Gastroesophageal sphincter (tissue), 4 donors: ENCODE results near the gene SSH2. TPM values are rescaled to one million over a fixed set of nuclear protein-coding genes. Genes with fewer than 3 reads are reported as not detected.
A peak's percentile ranks its signal among the peaks of the same experiment; 100 is the strongest.

Experiments used
- ATAC-seq: fragments of 150-250 bp; one replicate; pipeline ENCODE4 v1.9.1; 2016; ENCODE audit warnings: mild to moderate bottlenecking, moderate library complexity
- H3K27ac ChIP-seq, 4 donors: fragments of 200-600 bp; sonication (generic) in 3 of 4; 1 replicate in 3 of 4; 2 replicates in 1 of 4; pipeline ENCODE4 v1.5.1; 2016 to 2019
- H3K27me3 ChIP-seq: fragments of 200-600 bp; sonication (generic); one replicate; pipeline ENCODE4 v1.5.1; 2019
- H3K36me3 ChIP-seq, 2 donors: fragments of 200-600 bp; sonication (generic); one replicate each; pipeline ENCODE4 v1.5.1; 2019; ENCODE audit warnings: control low read depth in 1 of 2
- H3K4me1 ChIP-seq, 3 donors: fragments of 200-600 bp; sonication (generic); 1 replicate in 2 of 3; 2 replicates in 1 of 3; pipeline ENCODE4 v1.5.1; 2016 to 2019; ENCODE audit warnings: control low read depth in 2 of 3
- H3K4me3 ChIP-seq, 2 donors: fragments of 200-600 bp; sonication (generic); one replicate each; pipeline ENCODE4 v1.5.1; 2019; ENCODE audit warnings: mild to moderate bottlenecking in 1 of 2, moderate library complexity in 1 of 2
- H3K9me3 ChIP-seq, 3 donors: fragments of 200-600 bp; sonication (generic); one replicate each; pipeline ENCODE4 v1.5.1; 2017 to 2019; ENCODE audit warnings: control low read depth in 2 of 3
- EP300 ChIP-seq: sonication (generic); formaldehyde crosslinking; IDR thresholded peaks from one replicate; pipeline ENCODE4 v1.6.1; 2017; ENCODE audit warnings: antibody characterized with exemption, mild to moderate bottlenecking
- POLR2A ChIP-seq, 2 donors: fragments of 450-650 bp; IDR thresholded peaks; one replicate each; pipeline ENCODE4 v1.6.1; 2017; ENCODE audit warnings: antibody characterized with exemption in 2 of 2, mild to moderate bottlenecking in 2 of 2, moderate library complexity in 1 of 2
- POLR2AphosphoS5 ChIP-seq: sonication (generic); formaldehyde crosslinking; IDR thresholded peaks from one replicate; pipeline ENCODE4 v1.6.1; 2017; ENCODE audit warnings: antibody characterized with exemption
- WGBS, 2 donors: methylation state at CpG; one replicate each; pipeline ENCODE4 v1.1.5; 2018; ENCODE audit warnings: low coverage in 1 of 2; 5-methylcytosine and 5-hydroxymethylcytosine counted together
- total RNA-seq, 4 donors: library from RNA; depleted of rRNA; stranded (reverse); fragments of >200 nt; gene quantifications; one replicate each; pipeline ENCODE4 v1.1.0, GENCODE V29; 2016
- TF ChIP-seq, protein P1 (sequence below), 4 experiments: fragments of 200-600 bp in 2 of 4; fragments of 450-650 bp in 2 of 4; sonication (generic) in 1 of 4; IDR thresholded peaks; one replicate each; pipeline ENCODE4 v1.5.1; 2017 to 2019; ENCODE audit warnings: antibody characterized with exemption in 4 of 4, mild to moderate bottlenecking in 2 of 4, moderate library complexity in 2 of 4

The SSH2 gene
- total RNA-seq, 4 donors from 2014 or later: 16.0 to 39.7 (median 24.9) TPM

DNA sequence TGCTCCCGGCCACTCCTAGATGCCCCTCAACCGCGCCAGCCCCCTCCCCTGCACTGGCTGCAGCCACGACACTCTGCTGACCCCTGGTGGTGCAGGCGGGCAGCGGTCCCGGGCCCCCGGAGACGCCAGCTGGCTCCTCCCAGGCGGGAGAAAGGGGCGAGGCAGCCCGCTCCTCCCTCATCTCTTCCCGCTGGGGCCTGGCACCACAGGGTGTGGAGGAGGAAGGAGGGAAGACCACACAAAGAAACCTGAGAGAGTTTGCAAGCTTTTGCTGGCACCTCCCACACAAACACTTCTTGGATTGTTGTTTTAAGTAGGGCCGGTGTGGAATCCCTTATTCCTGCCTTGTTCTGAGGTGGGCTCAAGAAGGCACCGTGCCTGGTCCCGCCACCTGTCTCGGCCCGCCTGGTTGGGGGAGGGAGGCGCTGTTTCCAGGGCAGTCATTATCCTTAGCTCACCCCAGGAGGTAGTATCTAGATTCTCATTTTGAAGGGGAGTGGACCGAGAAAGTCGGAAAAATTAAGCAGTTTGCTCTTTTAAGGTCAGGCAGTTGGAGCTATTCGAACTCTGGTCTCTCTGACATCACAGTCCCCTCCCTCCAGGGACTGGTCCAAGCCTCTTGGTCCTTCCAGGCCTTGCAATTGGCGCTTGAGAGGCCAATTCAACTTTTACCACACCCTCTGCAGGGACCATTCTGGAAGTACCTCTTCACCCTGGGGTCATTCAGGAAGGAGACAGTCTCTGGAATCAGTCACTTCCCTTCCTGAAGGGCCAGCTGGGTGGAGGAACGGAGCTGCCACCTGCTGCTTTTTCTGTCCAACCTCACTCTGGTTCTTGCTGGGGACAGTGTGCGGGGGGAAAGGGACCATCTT lies 338.1 kb downstream of the SSH2 start:
- Histone ChIP-seq H3K4me1 (peaks cover 0 to 85% (median 58%) of the 10 kb centered on the region in 3 donors), H3K27ac (peak overlapping the region; percentile 58 to 98 (median 90))

GRCh38 chr17:29591146-29591736 lies 338.8 kb downstream of the SSH2 start:
- peak; percentile 1 for TF ChIP-seq POLR2AphosphoS5
- no peak for TF ChIP-seq EP300
- Histone ChIP-seq H3K9me3 (no peaks in the 10 kb centered on the region), H3K27me3 (no peaks in the 10 kb centered on the region), H3K4me1 (peaks cover 0 to 86% (median 59%) of the 10 kb centered on the region in 3 donors), H3K36me3 (no peaks in the 10 kb centered on the region), H3K27ac (peak overlapping the region; percentile 8 to 98 (median 90)), H3K4me3 (peak overlapping the region in 1 of 2 donors; percentile 89)
- peak; percentile 21 for ATAC-seq
- WGBS, 2 donors: 5 to 10% methylated on average over 4 to 8 of the region's 31 CpGs

More for the DNA sequence above, 338.1 kb downstream of the SSH2 start:
- Histone ChIP-seq H3K9me3 (no peaks in the 10 kb centered on the region), H3K27me3 (no peaks in the 10 kb centered on the region), H3K4me3 (peak overlapping the region in 1 of 2 donors; percentile 89), H3K36me3 (no peaks in the 10 kb centered on the region)
- WGBS, 2 donors: 8% methylated on average over 6 of the region's 25 CpGs
- ATAC-seq: peak; percentile 65
- TF ChIP-seq, protein P1, sequence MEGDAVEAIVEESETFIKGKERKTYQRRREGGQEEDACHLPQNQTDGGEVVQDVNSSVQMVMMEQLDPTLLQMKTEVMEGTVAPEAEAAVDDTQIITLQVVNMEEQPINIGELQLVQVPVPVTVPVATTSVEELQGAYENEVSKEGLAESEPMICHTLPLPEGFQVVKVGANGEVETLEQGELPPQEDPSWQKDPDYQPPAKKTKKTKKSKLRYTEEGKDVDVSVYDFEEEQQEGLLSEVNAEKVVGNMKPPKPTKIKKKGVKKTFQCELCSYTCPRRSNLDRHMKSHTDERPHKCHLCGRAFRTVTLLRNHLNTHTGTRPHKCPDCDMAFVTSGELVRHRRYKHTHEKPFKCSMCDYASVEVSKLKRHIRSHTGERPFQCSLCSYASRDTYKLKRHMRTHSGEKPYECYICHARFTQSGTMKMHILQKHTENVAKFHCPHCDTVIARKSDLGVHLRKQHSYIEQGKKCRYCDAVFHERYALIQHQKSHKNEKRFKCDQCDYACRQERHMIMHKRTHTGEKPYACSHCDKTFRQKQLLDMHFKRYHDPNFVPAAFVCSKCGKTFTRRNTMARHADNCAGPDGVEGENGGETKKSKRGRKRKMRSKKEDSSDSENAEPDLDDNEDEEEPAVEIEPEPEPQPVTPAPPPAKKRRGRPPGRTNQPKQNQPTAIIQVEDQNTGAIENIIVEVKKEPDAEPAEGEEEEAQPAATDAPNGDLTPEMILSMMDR (IDR thresholded peaks at IDR 0.05): peak in 3 of 4 experiments; percentile 83 to 98 (median 90)
- TF ChIP-seq EP300 (no peak), POLR2AphosphoS5 (peak; percentile 36)

DNA sequence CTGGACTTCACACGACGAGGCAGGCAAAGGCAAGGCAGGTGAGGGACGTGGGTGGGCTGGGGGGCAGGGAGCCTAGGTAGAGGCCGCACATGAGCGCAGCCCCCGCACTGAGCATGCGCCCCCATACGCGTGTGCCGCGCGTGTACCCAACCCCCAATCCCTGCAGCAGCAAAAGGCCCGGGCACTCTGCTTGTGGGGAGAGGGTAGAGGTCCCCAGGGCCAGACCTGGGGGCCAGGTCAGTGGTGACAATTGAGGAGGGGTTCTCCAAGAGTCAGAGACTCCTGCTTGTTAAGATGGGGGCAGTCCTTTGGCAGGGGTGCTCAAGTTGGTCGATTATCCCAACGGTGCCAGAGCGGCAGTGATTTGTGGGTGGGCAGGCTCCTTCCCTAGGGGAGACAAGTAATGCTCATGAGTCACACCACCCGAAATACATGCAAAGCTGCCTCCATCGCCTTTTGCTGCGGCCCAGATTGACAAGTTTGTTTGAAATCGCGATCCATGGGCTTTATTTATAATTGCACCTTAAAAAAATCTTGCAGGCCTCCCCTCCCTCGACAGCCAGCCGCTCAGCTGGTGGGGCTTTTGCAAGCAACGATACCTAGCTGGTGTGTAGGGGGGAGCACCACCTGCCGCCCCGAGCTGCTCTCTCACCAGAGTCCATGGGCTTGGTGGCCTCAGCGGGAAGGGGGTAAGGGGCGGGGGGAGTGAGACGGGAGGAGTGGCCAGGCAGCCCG lies 339.4 kb downstream of the SSH2 start:
- peak overlapping the region; percentile 64 to 98 (median 90) for H3K27ac ChIP-seq
- H3K4me3 ChIP-seq: peak overlapping the region in 1 of 2 donors; percentile 89
- 12% methylated on average over 5 of the region's 30 CpGs; no CpG with 5 or more reads in 1 of the 2 donors for WGBS, 2 donors
- ATAC-seq: no peak
- no peaks in the 10 kb centered on the region for H3K27me3 ChIP-seq
- TF ChIP-seq, protein P1 (IDR thresholded peaks at IDR 0.05): no peak
- no peak for TF ChIP-seq POLR2AphosphoS5
- TF ChIP-seq POLR2A (IDR thresholded peaks at IDR 0.05): no peak
- no peak for TF ChIP-seq EP300
- no peaks in the 10 kb centered on the region for H3K9me3 ChIP-seq
- H3K4me1 ChIP-seq: peaks cover 0 to 86% (median 63%) of the 10 kb centered on the region in 3 donors
- H3K36me3 ChIP-seq: no peaks in the 10 kb centered on the region

GRCh38 chr17:29589524-29590410 lies 340.3 kb downstream of the SSH2 start, which contains the start of gene GIT1:
TSS of gene GIT1 (minus strand) at chr17:29589648. CDS start at chr17:29589378, 270 bp downstream.
- peak; percentile 35 to 60 for TF ChIP-seq POLR2A (IDR thresholded peaks at IDR 0.05)
- TF ChIP-seq, protein P1 (IDR thresholded peaks at IDR 0.05): peak in 3 of 4 experiments; percentile 2 to 32 (median 21)
- TF ChIP-seq POLR2AphosphoS5: no peak
- TF ChIP-seq EP300: no peak
- Histone ChIP-seq H3K9me3 (no peaks in the 10 kb centered on the region), H3K4me1 (peaks cover 0 to 87% (median 67%) of the 10 kb centered on the region in 3 donors), H3K27me3 (no peaks in the 10 kb centered on the region), H3K36me3 (no peaks in the 10 kb centered on the region), H3K27ac (peak within 1 kb of the TSS; percentile 64 to 98 (median 90)), H3K4me3 (peak within 1 kb of the TSS; percentile 80 to 89)
- ATAC-seq: peak; percentile 87
- WGBS, 2 donors: 28% methylated on average over 4 of the region's 70 CpGs; no CpG with 5 or more reads in 1 of the 2 donors
